ENCODE data around the gene TM9SF2.

GRCh38 chr13:99540530-99540929 is 39.3 kb downstream of the TM9SF2 start:
- TF ChIP-seq GATA2 (IDR thresholded peaks at IDR 0.05; ENCODE audit: low read depth, low read length) (no peak), GATA3 (IDR thresholded peaks at IDR 0.05; ENCODE audit: low read depth, low read length) (no peak)

Data from SH-SY5Y (cell line).